GM21576 (cell line): Measurements from ENCODE around the gene ASB9.
"Not testable (repeated sequence)": the region's sequence is repeated elsewhere in the genome, so short reads cannot be mapped to it uniquely, and the experiment has no call there.

Experiments
- ATAC-seq: cut with Tn5 transposase; IDR thresholded peaks from one replicate; pipeline ENCODE4 v1.9.1; 2021; ENCODE audit warnings: mild to moderate bottlenecking, moderate library complexity; ENCODE audit not compliant: unreplicated experiment

Gene ASB9, protein sequence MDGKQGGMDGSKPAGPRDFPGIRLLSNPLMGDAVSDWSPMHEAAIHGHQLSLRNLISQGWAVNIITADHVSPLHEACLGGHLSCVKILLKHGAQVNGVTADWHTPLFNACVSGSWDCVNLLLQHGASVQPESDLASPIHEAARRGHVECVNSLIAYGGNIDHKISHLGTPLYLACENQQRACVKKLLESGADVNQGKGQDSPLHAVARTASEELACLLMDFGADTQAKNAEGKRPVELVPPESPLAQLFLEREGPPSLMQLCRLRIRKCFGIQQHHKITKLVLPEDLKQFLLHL

GRCh38 chrX:15269618-15270521, at the start of gene ASB9:
ASB9 (minus strand) TSS chrX:15270083; CDS start chrX:15269874, 209 bp downstream.
- no peak for ATAC-seq

DNA sequence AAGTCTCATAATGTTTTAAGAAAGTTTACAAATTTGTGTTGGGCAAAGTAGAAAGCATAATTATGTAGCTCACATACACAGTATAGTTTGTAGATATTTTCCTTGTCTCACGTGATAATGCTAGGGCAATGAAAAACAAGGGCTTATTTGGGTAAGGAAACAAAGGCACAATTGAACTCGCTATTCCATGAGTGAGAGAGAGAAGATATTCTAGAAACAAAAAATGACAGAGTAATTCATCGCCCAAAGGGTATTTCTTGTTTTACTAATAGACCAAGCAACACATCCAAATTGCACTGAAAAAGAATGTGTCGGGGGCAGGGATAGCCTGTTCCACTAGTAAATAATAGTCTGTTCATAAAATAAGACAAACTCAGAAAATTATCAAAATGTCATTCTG, 49.2 kb upstream of the ASB9 start:
- ATAC-seq: no peak

DNA sequence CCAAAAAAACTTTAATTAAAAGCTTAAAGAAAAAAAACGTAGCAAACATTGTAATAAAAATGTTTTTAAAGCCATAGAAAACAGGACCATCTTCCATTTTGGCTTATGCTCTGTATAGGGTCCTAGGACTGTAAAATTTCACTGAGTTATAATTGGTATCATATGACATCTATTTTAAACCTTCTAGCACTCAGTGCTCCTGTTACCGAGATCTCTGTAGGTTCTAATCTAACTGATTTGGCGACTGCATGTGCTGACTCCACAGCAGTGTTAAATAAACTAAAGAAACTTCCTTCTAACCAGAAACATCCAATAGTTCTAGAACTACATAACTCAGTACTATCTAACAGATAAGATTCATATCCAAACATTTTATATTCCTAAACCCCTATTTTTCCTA, 45.6 kb upstream of the ASB9 start, which contains the start of gene ASB11:
Gene ASB11 (minus strand): TSS at position 132 of the 400 bp plus-strand sequence. CDS start 35 bp downstream, at position 97.
- no peak for ATAC-seq

DNA sequence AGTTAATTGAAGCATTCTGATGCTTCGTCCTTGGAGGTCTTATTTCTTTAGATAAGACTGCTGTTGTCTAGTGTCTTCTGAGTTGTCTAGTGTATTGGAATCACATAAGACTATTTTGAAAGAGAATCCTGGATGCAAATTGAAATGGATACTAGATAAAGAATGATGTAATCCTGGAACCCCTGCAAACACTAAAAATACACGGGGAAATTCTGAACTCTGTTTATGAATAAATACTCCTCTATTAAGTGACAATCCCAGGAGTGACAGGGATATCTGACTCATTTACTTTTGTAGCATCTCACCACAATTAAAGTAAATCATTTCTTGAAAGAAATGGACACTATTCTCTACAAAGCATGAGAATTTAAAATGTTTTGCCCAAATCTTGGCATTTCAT, 44.6 kb upstream of the ASB9 start:
- ATAC-seq: no peak

DNA sequence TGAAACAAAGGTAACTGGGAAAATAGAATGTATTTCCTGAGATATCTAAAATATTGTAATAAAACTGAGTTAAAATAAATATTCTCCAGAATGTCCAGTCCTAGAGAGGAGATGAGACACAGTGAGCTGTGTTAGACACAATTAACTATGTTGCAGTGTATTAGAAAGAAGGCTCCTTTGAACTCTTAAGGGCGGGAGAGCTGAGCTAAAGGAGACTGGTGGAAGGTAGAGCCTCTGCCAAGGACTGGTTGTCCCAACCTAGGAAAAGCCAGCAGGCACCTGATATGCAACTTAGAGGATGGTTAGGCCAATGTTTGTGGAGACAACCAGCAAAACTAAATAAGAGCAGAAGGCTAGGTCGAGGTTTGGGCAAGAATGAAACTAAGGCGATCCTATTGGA, 41.2 kb upstream of the ASB9 start:
- ATAC-seq: no peak

GRCh38 chrX:15310117-15310516, 40.2 kb upstream of the ASB9 start:
- ATAC-seq: no peak

GRCh38 chrX:15305899-15306298, 36.0 kb upstream of the ASB9 start:
- not testable (repeated sequence) for ATAC-seq

DNA sequence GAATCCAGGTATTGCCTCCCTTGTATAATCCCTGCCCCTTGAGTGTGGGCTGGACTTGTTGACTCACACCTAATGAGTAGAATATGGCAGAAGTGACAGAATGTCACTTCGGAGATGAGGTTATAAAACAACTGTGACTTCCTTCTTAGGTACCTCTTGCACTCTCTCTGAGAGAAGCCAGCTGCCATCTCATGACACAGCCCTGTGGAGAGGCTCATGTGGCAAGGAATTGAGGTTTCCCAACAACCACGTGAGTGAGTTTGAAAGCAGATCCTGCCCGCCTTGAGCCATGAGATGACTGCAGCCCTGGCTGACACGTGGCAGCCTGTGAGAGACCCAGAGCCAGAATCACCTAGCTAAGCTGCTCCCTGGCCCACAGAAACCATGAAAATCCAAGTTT, 32.0 kb upstream of the ASB9 start:
- ATAC-seq: no peak

- no peak for ATAC-seq
These were observed 30.3 kb upstream of the ASB9 start for GRCh38 chrX:15299941-15300851.

- no peak for ATAC-seq
These were observed 28.9 kb upstream of the ASB9 start for GRCh38 chrX:15298780-15299179.

DNA sequence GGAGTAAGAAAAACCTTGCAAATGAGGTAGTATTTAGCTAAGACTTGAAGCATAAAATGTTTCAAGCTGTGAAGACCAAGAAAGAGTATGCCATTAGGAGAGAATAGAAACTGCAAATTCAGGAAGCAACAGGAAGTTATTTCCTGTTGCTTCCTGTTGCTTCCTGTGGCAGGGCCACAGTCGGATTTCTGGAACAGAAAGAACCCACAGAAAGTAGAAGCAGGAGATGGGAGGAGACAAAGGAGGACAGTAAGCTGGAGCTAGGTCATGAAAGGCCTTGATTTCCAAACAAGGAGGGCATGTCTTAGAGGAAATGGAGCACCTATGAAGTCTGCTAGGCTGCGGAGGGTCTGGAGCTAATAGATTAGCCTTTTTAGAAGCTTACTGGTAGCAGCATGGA, 28.3 kb upstream of the ASB9 start:
- ATAC-seq: no peak

DNA sequence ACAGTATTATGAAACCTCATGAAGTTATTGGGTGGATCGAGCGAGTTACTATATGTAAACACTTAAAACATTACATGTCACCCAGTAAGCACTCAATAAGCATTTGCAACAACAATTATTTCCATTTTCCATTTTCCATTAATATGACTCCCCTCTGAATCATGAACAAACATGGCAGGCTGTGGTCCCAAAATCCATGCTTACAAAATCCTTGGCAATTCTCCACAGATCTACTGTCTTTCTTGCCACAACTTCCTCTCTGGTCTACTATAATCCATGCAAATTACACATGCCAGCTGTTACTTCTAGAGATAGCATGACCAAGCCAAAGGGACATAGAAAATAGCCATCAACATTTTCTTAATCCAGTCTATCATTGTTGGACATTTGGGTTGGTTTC, 23.6 kb upstream of the ASB9 start:
- ATAC-seq: no peak

- ATAC-seq: no peak
These were observed 23.0 kb upstream of the ASB9 start for GRCh38 chrX:15292861-15293260.

GRCh38 chrX:15277604-15278003, 7.7 kb upstream of the ASB9 start:
- no peak for ATAC-seq

- ATAC-seq: no peak
These were observed 5.1 kb upstream of the ASB9 start for GRCh38 chrX:15274946-15275345.

DNA sequence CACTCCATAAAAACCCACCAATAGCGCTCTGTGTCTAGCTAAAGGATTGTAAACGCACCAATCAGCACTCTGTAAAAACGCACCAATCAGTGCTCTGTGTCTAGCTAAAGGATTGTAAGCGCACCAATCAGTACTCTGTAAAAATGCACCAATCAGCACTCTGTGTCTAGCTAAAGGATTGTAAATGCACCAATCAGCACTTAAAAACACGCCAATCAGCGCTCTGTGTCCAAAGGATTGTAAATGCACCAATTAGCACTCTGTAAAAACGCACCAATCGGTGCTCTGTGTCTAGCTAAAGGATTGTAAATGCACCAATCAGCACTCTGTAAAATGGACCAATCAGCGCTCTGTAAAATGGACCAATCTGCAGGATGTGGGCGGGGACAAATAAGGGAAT, 3.4 kb upstream of the ASB9 start:
- ATAC-seq: not testable (repeated sequence)

DNA sequence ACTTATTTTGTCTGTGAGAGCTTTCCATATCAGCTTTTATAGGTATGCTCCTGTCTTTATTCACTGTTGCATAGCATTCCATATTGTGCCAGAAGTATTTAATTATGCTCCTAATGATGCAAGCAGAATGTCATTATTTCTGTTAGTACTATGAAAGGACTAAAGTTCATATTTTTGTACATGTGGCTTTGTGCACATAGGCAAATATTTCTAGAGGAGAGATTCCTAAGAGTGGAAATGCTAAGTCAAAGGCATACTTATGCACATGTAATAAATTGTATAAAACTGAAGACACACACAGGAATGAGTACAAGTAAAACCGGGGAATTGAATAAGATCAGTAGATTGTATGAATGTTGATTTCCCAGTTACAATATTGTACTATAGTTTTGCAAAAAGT, 1.9 kb upstream of the ASB9 start:
- no peak for ATAC-seq

- no peak for ATAC-seq
These were observed 763 bp downstream of the ASB9 start for GRCh38 chrX:15269120-15269519.

- no peak for ATAC-seq
These were observed 15.0 kb downstream of the ASB9 start for GRCh38 chrX:15254852-15255251.

GRCh38 chrX:15245896-15246295, 24.0 kb downstream of the ASB9 start:
- no peak for ATAC-seq

DNA sequence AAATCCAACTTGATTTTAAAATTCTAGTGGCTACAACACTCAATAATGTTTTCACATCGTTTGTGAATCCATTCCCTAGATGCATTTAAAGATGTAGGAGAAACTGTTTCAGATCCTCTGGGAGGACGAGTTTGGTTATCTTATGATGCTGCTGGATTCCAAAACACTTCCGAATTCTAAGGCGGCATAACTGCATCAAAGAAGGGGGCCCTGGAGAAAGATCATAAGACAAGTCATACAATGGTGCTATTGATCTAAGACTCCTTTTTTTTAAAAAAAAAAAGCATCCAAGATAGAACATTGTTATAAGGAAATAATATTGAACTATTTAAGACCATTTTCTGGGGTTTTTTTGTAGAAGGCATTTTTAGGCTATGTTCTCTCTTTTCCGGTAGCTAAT, 25.5 kb downstream of the ASB9 start:
- no peak for ATAC-seq
